Measurements from ENCODE around the gene ADARB1. TPM values are rescaled to one million over a fixed set of nuclear protein-coding genes. Genes with fewer than 3 reads are reported as not detected.

Gene ADARB1
- total RNA-seq, 1 experiment from 2014 or later, result 15.8 TPM

GRCh38 chr21:45217010-45217409 is 142.6 kb downstream of the ADARB1 start:
- Histone ChIP-seq H2BK15ac (ENCODE audit: low read depth, low read length) (no peak overlapping the region), H4K8ac (replicated peaks; ENCODE audit: insufficient read length, low read depth, low read length) (no peak overlapping the region), H3K4ac (ENCODE audit: low read depth, low read length) (no peak overlapping the region), H2BK20ac (ENCODE audit: low read depth, low read length, poor library complexity, severe bottlenecking) (no peak overlapping the region), H3K9ac (ENCODE audit: extremely low read depth, insufficient read length, low read length) (no peak overlapping the region), H3T11ph (ENCODE audit: low read length) (no peak overlapping the region), H3K79me1 (ENCODE audit: insufficient read depth, low read depth, low read length, poor library complexity, severe bottlenecking) (no peaks in the 10 kb centered on the region), H2BK120ac (ENCODE audit: low read depth, low read length, poor library complexity, severe bottlenecking) (no peak overlapping the region), H2BK12ac (ENCODE audit: insufficient read length, low read depth, low read length) (no peak overlapping the region), H2AK5ac (ENCODE audit: insufficient read length, low read length) (no peak overlapping the region), H2AFZ (ENCODE audit: low read length) (no peak overlapping the region), H3K4me2 (ENCODE audit: insufficient read depth, insufficient read length, low read length) (no peak overlapping the region), H3K23me2 (ENCODE audit: insufficient read length, low read depth, low read length, poor library complexity, severe bottlenecking) (no peaks in the 10 kb centered on the region), H4K20me1 (ENCODE audit: control insufficient read depth, insufficient read depth, insufficient read length) (no peaks in the 10 kb centered on the region), H3K79me2 (ENCODE audit: insufficient read depth, low read length) (no peaks in the 10 kb centered on the region), H2BK5ac (ENCODE audit: insufficient read length, low read length) (no peak overlapping the region), H3K18ac (ENCODE audit: insufficient read length, low read depth, low read length) (no peak overlapping the region), H3K56ac (ENCODE audit: insufficient read length, low read depth, low read length) (no peak overlapping the region), H3K27me3 (ENCODE audit: insufficient read depth, low read length) (no peaks in the 10 kb centered on the region), H3K14ac (ENCODE audit: insufficient read depth, low read length) (no peak overlapping the region), H3K27ac (ENCODE audit: insufficient read length, low read depth, low read length) (no peak overlapping the region), H4K91ac (ENCODE audit: insufficient read length, low read depth, low read length) (no peak overlapping the region), H3K9me3 (ENCODE audit: control insufficient read depth, low read depth, low read length) (no peaks in the 10 kb centered on the region), H3K4me1 (ENCODE audit: insufficient read depth, low read length) (peaks cover 3% of the 10 kb centered on the region; the same call in 1 of the 2 replicates), H4K5ac (ENCODE audit: insufficient read length, low read depth, low read length) (no peak overlapping the region), H3K23ac (ENCODE audit: insufficient read length, low read depth, low read length) (no peak overlapping the region)
- H3K4me3 Mint-ChIP-seq, result no peak overlapping the region
- peaks cover 6 to 9% of the 10 kb centered on the region in 2 experiments; a peak in 2 of 4 replicates for H3K4me1 Mint-ChIP-seq
- H3K9me3 Mint-ChIP-seq, result peaks cover 13 to 19% of the 10 kb centered on the region in 2 experiments; a peak in 4 of 5 replicates
- no peak overlapping the region for H3K27ac Mint-ChIP-seq
- no CpG with 5 or more reads among the region's 1 CpG for WGBS (ENCODE audit: extremely low coverage, insufficient read length, low lambda C conversion rate)
- TF ChIP-seq CTCF (conservative IDR thresholded peaks at IDR 0.05), result no peak
- H3K36me3 Mint-ChIP-seq (ENCODE audit: insufficient read depth in 1 of 3, low read depth in 3 of 3), result peaks cover 2 to 21% (median 18%) of the 10 kb centered on the region in 3 experiments
- DNase-seq, result no peak
- H3K27me3 Mint-ChIP-seq (ENCODE audit: low read depth), result no peaks in the 10 kb centered on the region
